PFSK-1 (cell line): Measurements from ENCODE around the gene NAV3.

Experiments used
- FOXP2 ChIP-seq: optimal IDR thresholded peaks from 2 replicates; pipeline ENCODE3; 2011; ENCODE audit warnings: borderline replicate concordance, control low read depth, inconsistent platforms; ENCODE audit not compliant: insufficient read depth; ENCODE audit errors: extremely low read length, extremely low read depth
- POLR2AphosphoS5 ChIP-seq: IDR thresholded peaks from 2 replicates; pipeline ENCODE4 v1.6.1; 2012; ENCODE audit warnings: low read depth, mild to moderate bottlenecking, control low read depth, low read length, moderate library complexity
- REST ChIP-seq, 2 experiments: IDR thresholded peaks; 2 replicates each; pipeline versions ENCODE4 v1.6.1 to v1.8.0; 2011 to 2012; ENCODE audit warnings: low read depth in 2 of 2, low read length in 2 of 2, control low read depth in 1 of 2, inconsistent platforms in 1 of 2, mild to moderate bottlenecking in 1 of 2, moderate library complexity in 1 of 2; ENCODE audit not compliant: insufficient read depth in 1 of 2
- SIN3A ChIP-seq: IDR thresholded peaks from 2 replicates; pipeline ENCODE4 v1.6.1; 2012; ENCODE audit warnings: mild to moderate bottlenecking, low read length, moderate library complexity, borderline replicate concordance; ENCODE audit not compliant: insufficient read depth
- TAF1 ChIP-seq: IDR thresholded peaks from 2 replicates; pipeline ENCODE4 v1.6.1; 2012; ENCODE audit warnings: low read length, control low read depth, borderline replicate concordance; ENCODE audit not compliant: insufficient read depth

Gene NAV3

DNA sequence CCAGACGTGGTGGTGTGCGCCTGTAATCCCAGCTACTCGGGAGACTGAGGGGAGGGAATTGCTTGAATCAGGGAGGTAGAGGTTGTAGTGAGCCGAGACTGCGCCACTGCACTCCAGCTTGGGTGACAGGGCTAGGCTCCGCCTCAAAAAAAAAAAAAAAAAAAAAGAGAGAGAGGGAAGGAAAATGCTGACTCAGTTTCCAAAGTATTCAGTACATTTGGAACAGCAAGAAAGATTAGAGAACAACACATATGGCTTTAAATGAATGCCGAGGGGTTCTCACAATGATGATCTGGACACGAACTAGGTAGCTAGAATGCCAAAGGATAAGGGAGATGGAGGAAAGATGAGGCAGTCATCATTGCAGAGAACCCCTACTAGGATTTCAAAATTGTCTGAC, 97.4 kb downstream of the NAV3 start:
- no peak for TF ChIP-seq SIN3A
- no peak for TF ChIP-seq POLR2AphosphoS5
- no peak for TF ChIP-seq REST (IDR thresholded peaks at IDR 0.05; ENCODE audit: insufficient read depth in 1 of 2, low read depth in 2 of 2, low read length in 2 of 2)
- TF ChIP-seq TAF1, result no peak
- no peak for TF ChIP-seq FOXP2

DNA sequence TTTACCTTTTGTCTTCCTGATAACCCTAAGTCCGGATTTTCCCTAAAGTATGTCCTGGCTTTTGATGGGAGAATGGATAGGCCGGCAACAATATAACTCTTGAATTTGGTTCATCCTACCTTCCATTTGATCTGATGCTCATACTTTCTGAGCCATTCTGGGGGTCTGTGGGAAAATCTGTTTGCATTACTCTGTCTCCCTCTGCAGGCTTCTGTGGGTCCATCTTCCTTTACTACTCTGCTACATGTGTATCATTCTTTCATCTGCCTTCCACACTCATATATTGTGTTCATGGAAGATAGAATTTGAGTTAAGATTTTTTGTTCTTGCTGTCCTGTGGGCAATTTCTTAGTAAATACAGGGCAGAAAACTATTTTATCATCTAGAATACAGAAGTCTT, 101.5 kb downstream of the NAV3 start:
- no peak for TF ChIP-seq TAF1
- no peak for TF ChIP-seq FOXP2
- TF ChIP-seq POLR2AphosphoS5, result no peak
- TF ChIP-seq REST (IDR thresholded peaks at IDR 0.05; ENCODE audit: insufficient read depth in 1 of 2, low read depth in 2 of 2, low read length in 2 of 2), result no peak
- no peak for TF ChIP-seq SIN3A

DNA sequence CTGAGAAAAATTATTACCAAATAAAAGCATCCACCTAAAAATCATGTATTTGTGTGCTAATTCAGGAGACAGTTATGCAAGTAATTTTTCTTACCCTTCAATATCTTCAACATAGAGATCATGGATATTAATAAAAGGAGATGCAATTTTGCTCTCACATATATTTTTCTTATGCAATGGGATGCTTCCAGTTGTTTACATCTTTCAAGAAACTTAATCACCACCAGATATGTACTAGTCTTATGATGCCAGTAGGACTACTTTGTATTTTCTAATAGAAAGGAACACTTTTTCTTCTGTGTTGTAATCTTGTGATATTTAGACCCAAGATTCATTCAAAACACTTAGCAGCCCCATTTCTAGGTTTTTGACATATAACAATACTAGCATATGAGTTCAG, 107.6 kb downstream of the NAV3 start:
- no peak for TF ChIP-seq FOXP2

- no peak for TF ChIP-seq FOXP2
- no peak for TF ChIP-seq REST (IDR thresholded peaks at IDR 0.05; ENCODE audit: insufficient read depth in 1 of 2, low read depth in 2 of 2, low read length in 2 of 2)
- TF ChIP-seq POLR2AphosphoS5, result no peak
- TF ChIP-seq TAF1, result no peak
- TF ChIP-seq SIN3A, result no peak
These were observed 109.3 kb downstream of the NAV3 start for GRCh38 chr12:77940011-77940423.

DNA sequence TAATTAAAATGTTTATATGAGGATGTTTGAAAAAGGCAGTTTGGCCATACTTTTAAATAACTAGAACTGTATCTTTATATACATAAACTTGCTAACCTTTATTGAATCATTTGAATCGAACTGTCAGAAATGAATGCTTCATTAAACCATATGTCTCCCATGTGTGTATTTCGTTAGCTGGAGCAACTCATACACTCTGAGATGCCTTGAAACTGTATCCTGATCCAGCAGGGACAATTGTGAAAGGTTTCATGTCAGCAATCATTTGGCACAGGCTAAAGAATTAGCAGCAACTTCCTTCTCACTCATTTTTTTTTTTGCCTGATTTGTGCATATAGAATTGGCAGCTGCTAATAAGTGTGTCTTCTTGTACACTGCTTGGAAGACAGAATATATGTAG, 109.9 kb downstream of the NAV3 start:
- TF ChIP-seq SIN3A (no peak), TAF1 (no peak), FOXP2 (no peak), REST (IDR thresholded peaks at IDR 0.05; ENCODE audit: insufficient read depth in 1 of 2, low read depth in 2 of 2, low read length in 2 of 2) (no peak), POLR2AphosphoS5 (no peak)
